Right lung (tissue), 5 donors: ENCODE data around the gene MEX3A. TPM values are rescaled to one million over a fixed set of nuclear protein-coding genes. Genes with fewer than 3 reads are reported as not detected.
"Not testable (repeated sequence)": the region's sequence is repeated elsewhere in the genome, so short reads cannot be mapped to it uniquely, and the experiment has no call there.

Experiments used
- DNase-seq, 2 donors: peaks; one replicate each; pipeline ENCODE4 v3.0.0-alpha.2; 2013
- polyA plus RNA-seq, 5 donors: library from polyadenylated mRNA; unstranded; fragments of 120-200 nt; gene quantifications; one replicate each; pipeline versions ENCODE4 v1.2.1 to v1.2.3, GENCODE V29; 2013; ENCODE audit warnings: inconsistent platforms in 1 of 5, low replicate concordance in 1 of 5; ENCODE audit not compliant: insufficient read length in 5 of 5, insufficient read depth in 1 of 5

The MEX3A gene
- polyA plus RNA-seq, 5 donors = 44.1 to 53.0 (median 48.9) TPM

GRCh38 chr1:156119503-156120209 is 37.4 kb upstream of the MEX3A start:
- no peak for DNase-seq

- no peak for DNase-seq
Measured at GRCh38 chr1:156118177-156118868, 36.1 kb upstream of the MEX3A start.

GRCh38 chr1:156117414-156118176 is 35.3 kb upstream of the MEX3A start:
- DNase-seq = no peak

- DNase-seq = not testable (repeated sequence)
Measured at GRCh38 chr1:156116731-156117130, 34.5 kb upstream of the MEX3A start.

GRCh38 chr1:156115514-156116374 is 33.5 kb upstream of the MEX3A start:
- peak; percentile 74 to 78 for DNase-seq

GRCh38 chr1:156114919-156115513 is 32.8 kb upstream of the MEX3A start:
- DNase-seq = no peak

- DNase-seq = peak; percentile 81 to 83
Measured at GRCh38 chr1:156114101-156114918, 32.0 kb upstream of the MEX3A start, which contains the start of gene LMNA. Gene LMNA, plus strand, starts transcription at chr1:156114711. Its CDS starts 208 bp downstream, at chr1:156114919.

GRCh38 chr1:156113282-156113950 is 31.2 kb upstream of the MEX3A start:
- DNase-seq = no peak

GRCh38 chr1:156112276-156113137 is 30.2 kb upstream of the MEX3A start:
- no peak for DNase-seq

GRCh38 chr1:156111355-156111962 is 29.2 kb upstream of the MEX3A start:
- DNase-seq = no peak

- DNase-seq = no peak
Measured at GRCh38 chr1:156110252-156110651, 28.0 kb upstream of the MEX3A start.

- no peak for DNase-seq
Measured at GRCh38 chr1:156108664-156109241, 26.5 kb upstream of the MEX3A start.

GRCh38 chr1:156108057-156108456 is 25.8 kb upstream of the MEX3A start:
- DNase-seq = no peak

GRCh38 chr1:156106624-156107488 is 24.6 kb upstream of the MEX3A start:
- DNase-seq = no peak

- DNase-seq = no peak
Measured at GRCh38 chr1:156104861-156105832, 22.9 kb upstream of the MEX3A start.
